IPS-NIHi11 (cell line): ENCODE measurements around the gene SUN3.

Source experiments
- DNase-seq: peaks from one replicate; pipeline ENCODE4 v3.0.0; 2012; ENCODE audit warnings: mixed read lengths, low spot score

Gene SUN3

GRCh38 chr7:47979145-47979831 lies 49.6 kb downstream of the SUN3 start, which contains the start of gene HUS1:
HUS1 (minus strand) TSS chr7:47979615; CDS start chr7:47979519, 96 bp downstream.
- DNase-seq, result peak; percentile 95

GRCh38 chr7:47978790-47979144 lies 50.1 kb downstream of the SUN3 start:
- no peak for DNase-seq

- no peak for DNase-seq
These were observed 55.2 kb downstream of the SUN3 start for GRCh38 chr7:47973739-47974138.

- no peak for DNase-seq
These were observed 58.1 kb downstream of the SUN3 start for GRCh38 chr7:47970761-47971160.

- DNase-seq, result peak; percentile 86
These were observed 59.8 kb downstream of the SUN3 start for GRCh38 chr7:47968847-47969774.

GRCh38 chr7:47967708-47968107 lies 61.2 kb downstream of the SUN3 start:
- no peak for DNase-seq

GRCh38 chr7:47967123-47967522 lies 61.8 kb downstream of the SUN3 start:
- no peak for DNase-seq

- DNase-seq, result no peak
These were observed 63.5 kb downstream of the SUN3 start for GRCh38 chr7:47965456-47965855.

- no peak for DNase-seq
These were observed 66.6 kb downstream of the SUN3 start for GRCh38 chr7:47962262-47962661.

- no peak for DNase-seq
These were observed 71.8 kb downstream of the SUN3 start for GRCh38 chr7:47957156-47957555.

GRCh38 chr7:47956220-47956619 lies 72.7 kb downstream of the SUN3 start:
- no peak for DNase-seq

GRCh38 chr7:47954231-47954911 lies 74.5 kb downstream of the SUN3 start:
- DNase-seq, result no peak

- no peak for DNase-seq
These were observed 75.1 kb downstream of the SUN3 start for GRCh38 chr7:47953822-47954221.

GRCh38 chr7:47952224-47952623 lies 76.7 kb downstream of the SUN3 start:
- peak; percentile 51 for DNase-seq

GRCh38 chr7:47951374-47951773 lies 77.5 kb downstream of the SUN3 start:
- no peak for DNase-seq

- DNase-seq, result peak; percentile 46
These were observed 78.2 kb downstream of the SUN3 start for GRCh38 chr7:47950714-47951113.

GRCh38 chr7:47949703-47950102 lies 79.2 kb downstream of the SUN3 start:
- DNase-seq, result no peak

- DNase-seq, result no peak
These were observed 80.6 kb downstream of the SUN3 start, which contains the start of gene PKD1L1 for GRCh38 chr7:47948141-47948790. PKD1L1 (minus strand) TSS chr7:47948466; CDS start chr7:47948440, 26 bp downstream.

GRCh38 chr7:47947355-47947749 lies 81.6 kb downstream of the SUN3 start:
- DNase-seq, result no peak

- DNase-seq, result no peak
These were observed 82.1 kb downstream of the SUN3 start for GRCh38 chr7:47946581-47947354.
